ENCODE measurements around the gene PYDC1. TPM values are rescaled to one million over a fixed set of nuclear protein-coding genes. Genes with fewer than 3 reads are reported as not detected.

PYDC1 gene
- total and polyA plus RNA-seq, 2 experiments from 2014 or later: 1.8 TPM; not detected in 1

DNA sequence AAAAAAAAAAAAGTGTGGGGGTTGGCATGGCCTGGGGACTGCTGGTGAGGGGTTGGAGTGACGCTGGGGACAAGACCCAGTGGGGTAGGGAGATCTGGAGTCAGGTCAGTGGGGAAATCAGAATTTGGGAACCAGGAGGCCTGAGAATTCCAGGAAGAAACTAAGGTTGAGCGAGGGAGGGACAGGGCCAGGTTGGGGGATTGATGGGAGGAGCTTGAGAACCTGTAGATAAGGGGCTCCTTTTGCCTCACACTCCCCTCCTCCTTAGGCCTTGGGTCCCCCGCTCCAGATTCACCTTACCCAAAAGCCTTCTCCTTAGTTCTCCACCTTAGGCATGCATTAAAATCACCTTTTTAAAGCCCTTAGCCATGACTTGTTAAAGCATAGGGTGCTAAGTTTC, 8.3 kb upstream of the PYDC1 start (continued):
- TF ChIP-seq REST (IDR thresholded peaks at IDR 0.05; ENCODE audit: unreplicated experiment): no peak
- TF ChIP-seq EZH2phosphoT487 (IDR thresholded peaks at IDR 0.05; ENCODE audit: unreplicated experiment): no peak
- TF ChIP-seq ZNF462 (CRISPR knock-in tag; IDR thresholded peaks at IDR 0.05): no peak

GRCh38 chr16:31224092-31224955, 7.4 kb upstream of the PYDC1 start:
- no peaks in the 10 kb centered on the region for H3K9me2 ChIP-seq (ENCODE audit: insufficient read depth)
- ATAC-seq: peak; percentile 70
- peaks cover 3% of the 10 kb centered on the region; the same call in 1 of the 3 replicates for H3K4me1 Mint-ChIP-seq
- H3K4me2 ChIP-seq: no peak overlapping the region
- H2AFZ ChIP-seq: peak overlapping the region; percentile 86; the same call in 1 of the 2 replicates
- H3K4me3 ChIP-seq: no peak overlapping the region
- H3K27ac ChIP-seq (ENCODE audit: low read depth): no peak overlapping the region
- H4K20me1 ChIP-seq (replicated peaks; ENCODE audit: insufficient read depth): no peaks in the 10 kb centered on the region
- H3K9me3 Mint-ChIP-seq: no peaks in the 10 kb centered on the region; the same call in 1 of the 3 replicates
- H3K4me1 ChIP-seq (ENCODE audit: insufficient read depth): no peaks in the 10 kb centered on the region
- no peaks in the 10 kb centered on the region for H3K36me3 Mint-ChIP-seq (ENCODE audit: low read depth)
- no peaks in the 10 kb centered on the region for H3K36me3 ChIP-seq (ENCODE audit: insufficient read depth)
- H3K4me3 Mint-ChIP-seq: no peak overlapping the region
- H3K27me3 ChIP-seq (ENCODE audit: insufficient read depth): no peaks in the 10 kb centered on the region
- H3K27me3 Mint-ChIP-seq (ENCODE audit: insufficient read depth, low read depth, poor library complexity): peaks cover 10% of the 10 kb centered on the region
- no peaks in the 10 kb centered on the region for H3K79me2 ChIP-seq (replicated peaks; ENCODE audit: insufficient read depth)
- H3K27ac Mint-ChIP-seq: no peak overlapping the region
- no peaks in the 10 kb centered on the region for H3F3A ChIP-seq (replicated peaks; ENCODE audit: low read depth)
- peak; percentile 43 for DNase-seq (ENCODE audit: low spot score)
- no peak for TF ChIP-seq STAT1 (IDR thresholded peaks at IDR 0.05; ENCODE audit: unreplicated experiment)
- no peak for TF ChIP-seq NANOG (IDR thresholded peaks at IDR 0.05; ENCODE audit: borderline replicate concordance)
- no peak for TF ChIP-seq JUNB (IDR thresholded peaks at IDR 0.05; ENCODE audit: unreplicated experiment)
- no peak for TF ChIP-seq REST (IDR thresholded peaks at IDR 0.05; ENCODE audit: unreplicated experiment)
- TF ChIP-seq EZH2 (IDR thresholded peaks at IDR 0.05; ENCODE audit: low read depth, unreplicated experiment): no peak
- TF ChIP-seq ZNF114 (CRISPR knock-in tag; IDR thresholded peaks at IDR 0.05): no peak
- no peak for TF ChIP-seq ZNF331 (CRISPR knock-in tag; IDR thresholded peaks at IDR 0.05; ENCODE audit: low read depth)
